OCI-LY1 (cell line): ENCODE results near the gene FAM83G.

Experiments
- H2AFZ ChIP-seq: fragments of 200-600 bp; sonication (generic), shearing (Covaris generic); 2 replicates; pipeline ENCODE4 v1.6.0; 2014; ENCODE audit warnings: antibody characterized with exemption, mild to moderate bottlenecking, low read length
- H3F3A ChIP-seq: fragments of 200-600 bp; sonication (generic), shearing (Covaris generic); 2 replicates; pipeline ENCODE4 v1.6.0; 2014; ENCODE audit warnings: mild to moderate bottlenecking, antibody characterized with exemption, low read length, moderate library complexity; ENCODE audit not compliant: insufficient read depth
- H3K27ac ChIP-seq: fragments of 200-600 bp; sonication (generic); 2 replicates; pipeline ENCODE4 v1.5.1; 2014; ENCODE audit warnings: low read length, mixed run types, mild to moderate bottlenecking, low read depth; ENCODE audit not compliant: poor library complexity, severe bottlenecking
- H3K27me3 ChIP-seq: fragments of 200-600 bp; sonication (generic); 2 replicates; pipeline ENCODE4 v1.6.0; 2014; ENCODE audit warnings: antibody characterized with exemption, mild to moderate bottlenecking, low read length, moderate library complexity; ENCODE audit not compliant: insufficient read depth
- H3K36me3 ChIP-seq: fragments of 200-600 bp; sonication (generic); 2 replicates; pipeline ENCODE4 v1.6.1; 2014; ENCODE audit warnings: mild to moderate bottlenecking, antibody characterized with exemption, low read length, moderate library complexity, mixed read lengths; ENCODE audit not compliant: insufficient read depth
- H3K4me1 ChIP-seq: fragments of 200-600 bp; sonication (generic); 2 replicates; pipeline ENCODE4 v1.5.1; 2014; ENCODE audit warnings: mild to moderate bottlenecking, low read length, moderate library complexity; ENCODE audit not compliant: insufficient read depth, severe bottlenecking
- H3K4me2 ChIP-seq: fragments of 200-600 bp; sonication (generic), shearing (Covaris generic); 2 replicates; pipeline ENCODE4 v1.6.1; 2014; ENCODE audit warnings: low read length
- H3K4me3 ChIP-seq: fragments of 200-600 bp; sonication (generic); 2 replicates; pipeline ENCODE4 v1.5.1; 2014; ENCODE audit warnings: low read length, low read depth, mild to moderate bottlenecking, mixed read lengths; ENCODE audit not compliant: poor library complexity, severe bottlenecking
- H3K79me2 ChIP-seq: fragments of 200-600 bp; shearing (Covaris generic); 2 replicates; pipeline ENCODE4 v1.6.1; 2016; ENCODE audit warnings: mixed run types, low read length, mixed read lengths; ENCODE audit not compliant: insufficient read depth
- H3K9ac ChIP-seq: fragments of 200-600 bp; sonication (generic), shearing (Covaris generic); 2 replicates; pipeline ENCODE4 v1.6.1; 2014; ENCODE audit warnings: mild to moderate bottlenecking, low read length, mixed read lengths
- H3K9me2 ChIP-seq: fragments of 200-600 bp; sonication (generic), shearing (Covaris generic); 2 replicates; pipeline ENCODE4 v1.6.1; 2014; ENCODE audit warnings: low read depth, mild to moderate bottlenecking, low read length, mixed read lengths
- H3K9me3 ChIP-seq: fragments of 200-600 bp; shearing (Covaris generic); 2 replicates; pipeline ENCODE4 v1.6.1; 2014; ENCODE audit warnings: low read length, mixed read lengths
- H4K20me1 ChIP-seq: fragments of 200-600 bp; sonication (generic), shearing (Covaris generic); 2 replicates; pipeline ENCODE4 v1.6.0; 2016; ENCODE audit warnings: mild to moderate bottlenecking, low read length; ENCODE audit not compliant: insufficient read depth
- EZH2 ChIP-seq: fragments of 200-600 bp; sonication (generic), shearing (Covaris generic); IDR thresholded peaks from 2 replicates; pipeline ENCODE4 v1.8.0; 2017; ENCODE audit warnings: borderline replicate concordance, mixed run types, mild to moderate bottlenecking, antibody characterized with exemption, low read length, moderate library complexity, mixed read lengths
- TF ChIP-seq, protein P1 (sequence below): fragments of 200-600 bp; sonication (generic), shearing (Covaris generic); IDR thresholded peaks from 2 replicates; pipeline ENCODE4 v1.5.1; 2017; ENCODE audit warnings: mild to moderate bottlenecking, antibody characterized with exemption, low read length, moderate library complexity, mixed read lengths

FAM83G gene

DNA sequence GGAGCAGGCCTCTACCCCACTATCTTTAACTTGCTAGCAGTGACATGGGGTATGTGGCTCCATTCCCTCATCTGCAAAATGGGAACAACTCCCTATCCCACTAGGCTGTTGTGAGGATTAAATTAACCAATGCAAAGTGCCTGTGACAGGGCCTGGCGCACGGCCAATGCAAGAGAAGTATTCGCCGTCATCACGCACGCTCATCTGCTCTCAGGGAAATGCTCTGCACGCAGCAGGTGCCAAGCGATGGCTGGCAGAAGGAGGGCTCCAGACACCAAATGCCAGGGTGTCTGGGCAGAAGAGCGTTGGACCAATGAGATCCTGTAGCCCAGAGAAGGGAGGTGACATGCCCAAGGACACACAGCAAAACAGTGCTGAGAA is 17.3 kb downstream of the FAM83G start:
- TF ChIP-seq, protein P1, sequence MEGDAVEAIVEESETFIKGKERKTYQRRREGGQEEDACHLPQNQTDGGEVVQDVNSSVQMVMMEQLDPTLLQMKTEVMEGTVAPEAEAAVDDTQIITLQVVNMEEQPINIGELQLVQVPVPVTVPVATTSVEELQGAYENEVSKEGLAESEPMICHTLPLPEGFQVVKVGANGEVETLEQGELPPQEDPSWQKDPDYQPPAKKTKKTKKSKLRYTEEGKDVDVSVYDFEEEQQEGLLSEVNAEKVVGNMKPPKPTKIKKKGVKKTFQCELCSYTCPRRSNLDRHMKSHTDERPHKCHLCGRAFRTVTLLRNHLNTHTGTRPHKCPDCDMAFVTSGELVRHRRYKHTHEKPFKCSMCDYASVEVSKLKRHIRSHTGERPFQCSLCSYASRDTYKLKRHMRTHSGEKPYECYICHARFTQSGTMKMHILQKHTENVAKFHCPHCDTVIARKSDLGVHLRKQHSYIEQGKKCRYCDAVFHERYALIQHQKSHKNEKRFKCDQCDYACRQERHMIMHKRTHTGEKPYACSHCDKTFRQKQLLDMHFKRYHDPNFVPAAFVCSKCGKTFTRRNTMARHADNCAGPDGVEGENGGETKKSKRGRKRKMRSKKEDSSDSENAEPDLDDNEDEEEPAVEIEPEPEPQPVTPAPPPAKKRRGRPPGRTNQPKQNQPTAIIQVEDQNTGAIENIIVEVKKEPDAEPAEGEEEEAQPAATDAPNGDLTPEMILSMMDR = no peak
- TF ChIP-seq EZH2 = no peak
- H3K27ac ChIP-seq = no peak overlapping the region
- H3K79me2 ChIP-seq = no peaks in the 10 kb centered on the region
- H3K9ac ChIP-seq = no peak overlapping the region
- no peaks in the 10 kb centered on the region for H3K9me2 ChIP-seq
- no peaks in the 10 kb centered on the region for H3K27me3 ChIP-seq
- no peaks in the 10 kb centered on the region for H4K20me1 ChIP-seq
- no peak overlapping the region for H3K4me2 ChIP-seq
- H3K4me1 ChIP-seq = peaks cover 1% of the 10 kb centered on the region
- peaks cover 27% of the 10 kb centered on the region for H3K36me3 ChIP-seq
- no peak overlapping the region for H3K4me3 ChIP-seq
- H2AFZ ChIP-seq = no peak overlapping the region
- H3F3A ChIP-seq = no peaks in the 10 kb centered on the region
- H3K9me3 ChIP-seq = no peaks in the 10 kb centered on the region

DNA sequence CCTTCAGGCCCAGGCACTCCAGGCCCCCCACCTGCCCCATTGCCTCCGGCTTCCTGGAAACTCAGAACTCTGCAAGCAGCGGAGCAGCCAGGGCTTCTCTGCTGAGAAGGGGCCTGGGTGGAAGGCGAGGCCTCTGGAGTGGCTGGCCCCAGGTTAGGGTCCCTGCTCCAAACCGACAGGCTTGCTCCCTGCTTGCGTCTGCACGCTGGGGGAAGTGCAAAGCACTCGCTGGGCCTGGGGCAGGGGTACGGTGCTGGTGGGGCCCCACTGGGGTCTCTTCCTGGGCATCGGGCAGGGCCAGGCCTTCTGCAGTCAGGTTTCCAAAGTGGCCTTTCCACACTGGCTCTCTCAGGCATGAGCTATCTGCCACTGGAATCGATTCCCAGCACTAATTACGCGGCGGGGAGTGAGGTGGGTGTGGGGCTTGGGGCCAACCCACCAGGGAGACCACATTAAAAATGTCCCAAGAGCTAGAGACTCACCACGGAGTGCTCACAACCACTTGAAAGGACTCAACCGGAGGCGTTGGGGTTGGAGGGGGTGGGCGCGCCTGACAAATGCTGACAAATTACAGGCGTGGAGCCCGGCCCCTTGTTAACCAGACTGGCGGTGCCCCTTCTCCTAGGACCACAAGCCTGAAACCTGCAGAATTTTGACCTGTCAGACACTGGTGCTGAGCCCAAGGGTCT is 17.9 kb downstream of the FAM83G start:
- H4K20me1 ChIP-seq = no peaks in the 10 kb centered on the region
- no peaks in the 10 kb centered on the region for H3K27me3 ChIP-seq
- no peak overlapping the region for H3K4me3 ChIP-seq
- H3K36me3 ChIP-seq = peaks cover 27% of the 10 kb centered on the region
- H3K9ac ChIP-seq = no peak overlapping the region
- H3F3A ChIP-seq = no peaks in the 10 kb centered on the region
- H3K9me3 ChIP-seq = no peaks in the 10 kb centered on the region
- no peak overlapping the region for H3K4me2 ChIP-seq
- H3K27ac ChIP-seq = no peak overlapping the region
- no peak for TF ChIP-seq EZH2
- no peaks in the 10 kb centered on the region for H3K4me1 ChIP-seq
- H2AFZ ChIP-seq = no peak overlapping the region
- H3K79me2 ChIP-seq = no peaks in the 10 kb centered on the region
- no peaks in the 10 kb centered on the region for H3K9me2 ChIP-seq

DNA sequence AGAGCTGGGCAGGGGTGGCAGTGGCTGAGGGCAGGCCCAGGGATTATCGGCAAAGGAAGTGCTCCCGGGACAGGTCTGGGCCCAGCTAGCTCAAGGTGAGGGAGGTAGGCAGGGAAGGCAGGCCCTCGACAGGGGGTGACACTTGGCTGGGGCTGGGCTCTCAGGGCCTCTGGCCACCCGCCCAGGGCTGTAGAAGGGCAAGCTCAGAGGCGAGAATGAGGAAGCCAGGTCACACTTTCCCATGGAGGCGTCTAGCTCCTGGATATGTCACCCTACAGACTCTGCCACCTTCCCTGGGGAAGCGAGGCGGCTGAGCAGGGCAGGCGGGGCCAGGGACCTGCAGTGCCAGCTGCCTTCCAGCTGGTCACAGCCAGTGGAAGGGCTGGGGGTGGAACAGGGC is 19.1 kb downstream of the FAM83G start:
- no peak overlapping the region for H3K4me2 ChIP-seq
- TF ChIP-seq EZH2 = no peak
- no peaks in the 10 kb centered on the region for H4K20me1 ChIP-seq
- H3K27ac ChIP-seq = no peak overlapping the region
- no peaks in the 10 kb centered on the region for H3K9me3 ChIP-seq
- H3K4me1 ChIP-seq = no peaks in the 10 kb centered on the region
- peaks cover 27% of the 10 kb centered on the region for H3K36me3 ChIP-seq
- H3K27me3 ChIP-seq = no peaks in the 10 kb centered on the region
- H3K9me2 ChIP-seq = no peaks in the 10 kb centered on the region
- H2AFZ ChIP-seq = no peak overlapping the region
- no peaks in the 10 kb centered on the region for H3K79me2 ChIP-seq
- no peak overlapping the region for H3K4me3 ChIP-seq
- no peaks in the 10 kb centered on the region for H3F3A ChIP-seq
- no peak overlapping the region for H3K9ac ChIP-seq

DNA sequence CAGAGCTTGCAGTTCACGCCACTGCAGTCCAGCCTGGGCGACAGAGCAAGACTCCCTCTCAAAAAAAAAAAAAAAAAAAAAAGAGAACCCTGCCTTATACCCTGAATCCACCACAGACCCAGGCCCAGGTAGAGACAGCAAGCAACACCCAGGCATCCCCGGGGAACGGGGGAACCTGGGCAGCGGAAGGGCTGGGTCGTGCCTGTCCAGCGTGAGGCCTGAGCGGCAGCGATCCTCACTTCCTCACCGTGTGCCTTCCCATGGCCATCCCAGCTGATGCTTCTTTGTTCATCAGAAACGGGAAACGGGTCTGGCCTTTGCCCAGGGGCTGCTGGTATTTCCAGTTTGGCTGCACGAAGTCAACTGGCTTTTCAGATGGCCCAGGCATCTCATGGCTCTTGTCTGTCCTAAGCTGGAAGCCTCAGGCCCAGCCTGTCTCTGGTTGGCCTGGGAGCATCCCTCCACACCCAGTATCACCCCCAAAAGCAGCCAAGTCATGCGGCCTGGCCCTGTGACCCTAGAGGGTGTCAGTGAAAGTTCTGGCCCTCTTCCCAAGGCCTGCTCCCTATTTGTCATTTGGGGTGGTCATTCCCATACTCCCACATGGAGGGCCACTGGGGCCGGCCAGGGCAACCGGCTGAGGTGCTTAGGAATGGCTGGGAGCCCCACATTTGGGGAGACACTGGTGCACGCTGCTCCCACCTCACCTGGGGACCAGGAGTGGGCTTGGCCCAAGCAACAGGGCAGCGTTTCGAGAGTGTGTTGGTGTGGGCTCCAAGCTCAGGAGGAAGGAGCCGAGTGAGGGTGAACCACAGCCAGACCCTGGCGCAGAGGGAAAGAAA is 20.1 kb downstream of the FAM83G start:
- H3K9me2 ChIP-seq = no peaks in the 10 kb centered on the region
- H2AFZ ChIP-seq = no peak overlapping the region
- H3K4me2 ChIP-seq = no peak overlapping the region
- H3K4me3 ChIP-seq = no peak overlapping the region
- H3K27me3 ChIP-seq = no peaks in the 10 kb centered on the region
- H3K4me1 ChIP-seq = no peaks in the 10 kb centered on the region
- H3K79me2 ChIP-seq = no peaks in the 10 kb centered on the region
- peaks cover 27% of the 10 kb centered on the region for H3K36me3 ChIP-seq
- no peaks in the 10 kb centered on the region for H3K9me3 ChIP-seq
- no peaks in the 10 kb centered on the region for H4K20me1 ChIP-seq
- no peak for TF ChIP-seq EZH2
- TF ChIP-seq, protein P1 = no peak
- no peak overlapping the region for H3K9ac ChIP-seq
- H3K27ac ChIP-seq = no peak overlapping the region
- H3F3A ChIP-seq = no peaks in the 10 kb centered on the region
